NCI-H2196 (cell line): Measurements from ENCODE around the gene ZNF148.
"Not testable (repeated sequence)": the region's sequence is repeated elsewhere in the genome, so short reads cannot be mapped to it uniquely, and the experiment has no call there.

Experiments used
- DNase-seq: peaks from one replicate; lab custom pipeline; 2025; ENCODE audit not compliant: unreplicated experiment; lab: John Stamatoyannopoulos, UW

ZNF148 gene

DNA sequence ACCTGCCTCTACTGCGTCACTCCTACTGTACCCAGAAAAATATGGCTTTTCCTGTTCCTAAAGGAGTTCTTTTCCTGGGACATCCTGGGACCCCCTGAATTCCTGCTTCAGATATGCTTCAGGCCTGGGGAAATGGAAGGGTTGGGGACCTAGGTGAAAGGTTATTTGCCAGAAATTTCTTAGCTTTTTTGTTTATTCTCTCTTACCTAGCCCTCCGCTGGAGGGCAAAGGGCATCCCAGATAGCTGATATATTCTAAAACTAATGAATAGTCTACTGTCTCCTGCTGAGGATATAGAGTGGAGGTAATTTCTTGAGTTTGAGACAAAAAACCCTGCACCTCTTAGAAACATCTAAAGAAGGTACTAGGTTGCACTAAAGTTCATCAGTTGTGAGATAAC lies 3.6 kb upstream of the ZNF148 start:
- DNase-seq: no peak

DNA sequence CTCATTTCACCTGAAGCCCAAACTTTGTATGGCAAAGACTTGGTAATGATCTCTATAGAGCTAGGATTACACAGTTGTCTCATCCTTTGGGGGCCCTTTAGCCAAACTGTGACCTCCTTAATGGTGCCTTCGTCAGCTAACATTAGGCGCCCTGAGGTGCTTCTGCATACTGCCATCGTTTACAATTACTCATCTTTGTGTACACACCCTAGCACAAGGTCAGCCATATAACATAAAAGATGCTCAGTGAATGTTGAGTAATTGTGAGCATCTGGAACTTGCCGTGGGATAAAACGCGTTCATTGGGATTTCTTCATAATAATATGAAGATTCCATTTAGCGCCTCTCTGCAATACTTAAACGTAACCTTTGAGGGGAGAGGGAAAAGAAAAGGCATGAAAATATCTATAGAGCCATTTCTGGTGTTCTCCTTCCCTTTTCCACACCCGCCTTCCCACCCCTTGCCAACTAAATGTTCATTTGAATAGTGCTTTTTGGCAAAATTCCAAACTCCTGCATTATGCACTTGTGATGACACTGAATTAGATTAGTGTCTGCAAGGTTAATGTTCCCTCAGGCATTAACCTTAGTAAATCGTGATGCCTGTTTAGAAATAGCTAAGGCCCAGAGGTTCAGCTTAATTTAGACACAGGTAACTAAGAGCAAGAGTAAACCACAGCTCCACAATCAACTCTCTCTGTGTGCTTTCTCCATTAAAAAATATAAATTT lies 990 bp upstream of the ZNF148 start:
- DNase-seq: peak; percentile 61

DNA sequence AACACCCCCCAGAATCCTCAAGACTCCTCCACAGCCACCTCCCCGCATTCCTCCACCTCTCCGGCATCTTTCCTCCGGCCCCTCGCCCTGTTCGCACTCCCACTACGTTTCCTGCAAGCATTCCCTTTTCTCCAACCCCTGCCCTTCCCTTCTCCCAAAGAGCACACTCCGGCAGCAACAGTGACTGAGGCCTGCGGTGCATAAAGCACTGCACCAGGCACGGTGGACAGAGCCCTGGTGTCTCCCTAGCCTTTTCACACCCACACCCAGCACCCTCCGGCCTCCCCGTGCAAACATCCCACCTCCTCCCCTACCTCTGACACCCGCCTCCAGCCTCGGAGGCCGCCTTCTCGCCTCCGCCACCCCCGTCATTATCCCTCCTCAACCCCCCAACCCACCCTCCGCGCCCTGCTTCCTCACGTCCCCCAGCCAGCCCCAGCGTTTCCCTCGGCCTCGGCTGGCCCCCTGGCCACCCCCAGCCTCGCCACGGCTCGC lies 577 bp downstream of the ZNF148 start:
- no peak for DNase-seq

DNA sequence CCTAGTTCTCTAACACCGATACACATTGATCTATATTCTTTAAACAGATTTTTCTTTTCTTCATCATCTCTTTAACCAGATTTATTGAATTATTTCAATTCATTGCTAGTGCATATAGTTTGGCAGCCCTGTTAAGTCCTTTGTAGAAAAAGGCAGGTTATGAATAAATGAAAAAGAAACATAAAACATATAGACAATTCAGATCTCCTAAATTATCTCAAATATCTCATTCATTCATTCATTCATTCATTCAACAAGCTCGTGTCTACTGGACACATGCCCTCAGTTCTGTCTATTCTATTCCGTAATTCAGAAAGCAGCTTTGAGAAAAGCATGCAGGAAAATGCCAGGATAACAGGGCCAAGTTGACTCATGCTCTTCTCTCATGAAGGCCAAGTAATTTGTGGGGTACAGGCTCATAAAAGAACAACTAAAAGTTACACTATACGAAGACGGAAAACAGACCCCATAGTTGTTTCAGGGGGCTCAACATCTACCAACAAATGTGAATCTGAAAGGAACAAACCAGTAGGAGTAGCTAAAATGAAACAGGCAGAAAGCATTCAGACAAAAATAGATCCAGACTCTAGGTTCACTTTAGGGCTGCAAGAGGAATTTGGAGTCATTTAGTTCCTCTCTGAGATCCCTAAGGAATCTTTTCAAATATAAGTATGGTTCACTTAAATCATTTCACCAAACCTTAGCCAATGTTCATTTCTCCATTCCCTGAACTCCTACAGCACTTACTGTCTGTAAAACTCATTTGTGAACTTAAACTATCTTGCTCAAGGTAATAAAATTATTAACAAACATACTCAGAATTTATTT lies 7.5 kb downstream of the ZNF148 start:
- DNase-seq: no peak

DNA sequence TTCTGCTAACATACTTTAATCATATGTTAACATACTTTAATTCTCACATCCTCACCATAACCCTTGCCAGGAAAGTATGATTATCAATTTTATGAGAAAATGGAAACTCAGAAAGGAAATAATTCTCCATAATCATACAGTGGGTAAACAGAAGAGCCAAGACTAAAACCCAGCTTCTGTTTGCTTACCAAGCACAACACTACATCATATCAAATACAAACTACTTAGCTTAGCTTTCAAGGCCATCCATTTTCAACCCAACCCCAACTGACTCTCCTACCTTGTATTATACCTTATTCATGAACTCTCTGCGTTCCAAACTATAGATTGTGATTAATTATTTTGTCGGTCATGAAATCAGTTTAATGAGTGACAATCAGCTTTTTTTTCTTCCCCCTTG lies 9.0 kb downstream of the ZNF148 start:
- DNase-seq: no peak

DNA sequence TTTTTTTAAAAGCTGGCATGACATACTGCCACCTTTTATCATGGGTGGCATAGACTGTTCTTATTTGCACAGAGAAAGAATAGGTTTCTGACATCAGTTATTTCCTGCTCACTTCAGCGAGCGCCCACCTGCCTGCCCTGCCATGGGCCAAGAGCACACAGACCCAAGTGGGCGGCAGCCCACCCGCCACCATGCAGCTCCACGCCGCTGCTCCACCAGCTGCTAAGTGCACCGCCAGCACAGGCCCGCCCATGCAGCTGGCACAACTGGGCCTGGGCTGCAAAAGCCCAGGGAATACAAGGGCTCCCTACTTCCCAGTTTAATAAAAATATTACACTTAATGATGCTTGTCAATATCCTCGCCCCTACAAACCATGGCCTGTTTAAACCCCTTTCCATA lies 15.4 kb downstream of the ZNF148 start:
- no peak for DNase-seq

DNA sequence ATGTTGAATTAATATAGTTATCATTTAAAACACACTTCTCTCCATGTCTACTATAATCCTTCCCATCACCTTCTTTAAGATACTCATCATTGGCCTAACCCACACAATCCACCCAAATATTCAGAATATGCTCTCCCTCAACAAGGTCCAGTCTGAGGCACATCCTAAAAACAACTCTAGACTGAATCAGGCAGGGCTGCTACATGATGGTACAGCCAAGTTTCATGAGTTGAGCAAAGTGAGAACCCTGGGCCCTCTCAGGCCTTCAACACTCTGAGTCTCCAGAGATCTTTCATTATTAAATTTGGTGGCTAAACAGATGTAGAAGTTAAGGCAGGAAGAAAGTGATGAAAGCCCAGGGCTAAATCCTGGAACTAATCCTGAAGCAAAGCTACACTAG lies 16.2 kb downstream of the ZNF148 start:
- DNase-seq: no peak

DNA sequence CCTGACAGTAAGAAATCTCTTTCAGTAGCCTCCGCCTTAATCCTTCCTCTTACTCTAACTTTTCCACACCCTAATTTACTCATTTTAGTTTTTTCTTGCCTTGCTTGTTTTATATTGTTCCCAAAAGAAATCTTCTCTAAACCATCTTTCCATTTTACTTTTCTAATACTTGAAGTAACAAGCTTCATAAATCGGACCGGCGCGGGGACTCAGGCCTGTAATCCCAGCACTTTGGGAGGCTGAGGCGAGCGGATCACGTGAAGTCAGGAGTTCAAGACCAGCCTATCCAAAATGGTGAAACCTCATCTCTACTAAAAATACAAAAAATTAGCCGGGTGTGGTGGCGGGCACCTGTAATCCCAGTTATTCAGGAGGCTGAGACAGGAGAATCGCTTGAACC lies 17.3 kb downstream of the ZNF148 start:
- no peak for DNase-seq

DNA sequence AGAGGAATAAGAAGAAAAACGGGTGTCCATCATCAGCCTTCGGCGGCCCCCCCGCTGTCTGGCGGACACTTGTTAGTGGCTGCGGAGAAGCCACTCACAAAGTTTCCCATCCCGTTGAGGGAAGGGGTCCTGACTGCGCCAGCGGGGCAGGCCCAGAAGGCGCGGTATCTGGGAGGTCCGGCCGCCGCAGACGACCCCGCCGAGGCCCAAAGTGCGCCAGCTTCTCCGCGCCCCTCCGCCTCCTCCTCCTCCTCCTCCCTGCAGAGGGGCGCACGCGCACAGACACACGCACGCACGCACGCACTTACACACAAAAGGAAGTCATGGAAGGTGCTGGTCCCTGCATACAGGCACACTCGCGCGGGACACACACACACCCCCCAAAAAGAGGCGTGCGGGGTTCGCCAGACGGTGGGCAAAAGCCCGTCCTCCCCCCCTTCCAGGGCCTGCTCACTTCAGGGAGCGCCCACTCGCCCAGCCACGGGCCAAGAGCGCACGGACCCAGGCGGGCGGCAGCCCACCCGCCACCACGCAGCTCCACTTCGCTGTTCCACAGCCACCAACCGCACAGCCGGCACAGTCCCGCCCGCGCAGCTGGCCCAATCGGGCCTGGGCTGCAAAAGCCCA lies 18.0 kb downstream of the ZNF148 start:
- DNase-seq: no peak

DNA sequence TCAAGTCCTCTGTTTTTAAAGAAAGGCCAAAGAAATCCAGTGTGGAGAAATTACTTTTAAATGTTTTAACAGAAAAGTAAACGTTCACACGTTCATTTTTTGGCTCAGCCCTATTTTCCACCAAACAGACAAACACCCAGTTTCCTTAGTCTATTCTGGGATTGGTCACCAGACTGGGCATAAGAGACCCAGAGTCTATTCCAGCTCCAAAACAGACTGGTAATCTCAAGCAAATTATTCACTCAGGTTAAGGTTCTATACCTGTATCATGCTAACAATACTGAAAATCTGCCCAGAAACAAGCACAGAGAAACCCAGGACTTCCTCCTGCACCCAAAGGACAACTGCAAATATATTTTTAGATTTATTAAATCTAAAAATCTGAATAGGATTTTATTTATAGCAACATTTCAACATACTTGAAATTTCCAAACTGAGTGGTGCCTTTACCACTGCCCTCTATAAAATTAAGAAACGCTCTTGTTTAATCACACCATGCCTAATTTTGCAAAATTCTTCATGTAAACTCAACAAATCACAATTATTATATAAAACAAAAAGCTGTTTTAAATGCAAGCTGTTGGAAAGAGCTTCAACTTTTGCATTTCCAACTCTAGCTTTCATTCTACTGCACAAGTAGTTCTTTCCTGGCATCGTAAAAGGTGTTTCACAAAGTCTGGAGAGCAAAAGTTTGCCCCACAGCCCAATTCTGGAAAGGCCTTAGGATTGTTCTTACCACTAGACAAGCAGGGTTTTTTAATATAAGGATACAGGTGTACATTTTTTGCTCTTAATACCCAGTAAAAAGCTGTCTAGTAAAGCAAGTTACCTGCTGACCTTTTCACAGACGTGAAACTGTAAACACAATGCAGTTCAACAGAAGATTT lies 18.7 kb downstream of the ZNF148 start:
- no peak for DNase-seq

DNA sequence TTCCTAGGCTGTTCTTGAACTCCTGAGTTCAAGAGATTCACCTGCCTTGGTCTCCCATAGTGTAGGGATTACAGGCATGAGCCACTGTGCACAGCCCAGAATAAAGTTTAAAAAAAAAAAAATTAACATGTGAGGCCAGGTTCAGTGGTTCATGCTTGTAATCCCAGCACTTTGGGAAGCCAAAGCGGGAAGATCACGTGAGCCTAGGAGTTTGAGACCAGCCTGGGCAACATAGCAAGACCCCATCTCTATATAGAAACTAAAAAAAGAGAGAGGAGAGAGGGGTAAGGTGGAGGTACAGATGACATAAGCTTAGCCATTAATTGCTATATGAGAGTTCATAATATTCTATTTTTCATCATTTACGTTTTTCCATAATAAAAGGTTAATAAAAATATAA lies 21.5 kb downstream of the ZNF148 start:
- DNase-seq: no peak

DNA sequence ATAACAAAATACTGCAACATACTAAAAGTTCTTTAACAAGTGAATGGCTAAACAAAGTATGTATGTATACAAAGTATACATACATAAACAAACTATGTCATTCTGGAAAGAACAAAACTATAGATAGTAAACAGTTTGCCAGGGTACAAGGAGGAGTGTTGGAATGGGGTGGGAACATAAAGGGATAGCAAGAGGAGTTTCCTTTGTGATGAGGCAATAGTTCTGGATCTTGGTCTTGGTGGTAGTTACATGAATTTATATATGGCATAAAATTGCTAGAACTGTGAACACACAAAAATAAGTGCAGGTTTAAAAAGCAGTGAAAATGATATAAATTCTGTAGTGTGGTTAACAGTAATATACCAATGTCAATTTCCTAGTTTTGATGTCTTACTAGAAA lies 22.0 kb downstream of the ZNF148 start:
- DNase-seq: no peak

DNA sequence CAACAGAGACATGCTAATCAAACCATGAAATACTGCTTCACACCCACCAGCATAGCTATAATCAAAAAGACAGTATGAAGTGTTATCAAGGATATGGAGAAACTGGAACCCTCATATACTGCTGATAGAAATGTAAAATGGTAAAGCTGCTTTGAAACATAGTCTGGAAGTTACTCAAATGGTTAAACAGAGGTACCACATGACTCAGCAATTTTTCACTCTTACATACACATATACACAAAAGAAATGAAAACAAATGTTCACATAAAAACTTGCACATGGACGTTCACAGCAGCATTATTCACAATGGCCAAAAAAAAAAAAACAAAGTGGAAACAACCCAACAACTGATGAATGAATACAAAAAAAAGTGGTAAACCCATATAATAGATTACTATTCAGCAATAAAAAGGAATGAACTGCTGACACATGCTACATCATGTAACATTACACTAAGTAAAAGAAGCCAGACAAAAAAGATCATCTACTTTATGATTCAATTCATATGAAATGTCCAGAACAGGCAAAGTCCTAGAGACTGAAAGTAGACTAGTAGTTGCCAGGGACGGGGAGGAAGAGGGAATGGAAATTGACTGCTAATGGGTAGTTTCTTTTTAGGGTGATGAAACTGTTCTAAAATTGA lies 23.2 kb downstream of the ZNF148 start:
- DNase-seq: no peak

DNA sequence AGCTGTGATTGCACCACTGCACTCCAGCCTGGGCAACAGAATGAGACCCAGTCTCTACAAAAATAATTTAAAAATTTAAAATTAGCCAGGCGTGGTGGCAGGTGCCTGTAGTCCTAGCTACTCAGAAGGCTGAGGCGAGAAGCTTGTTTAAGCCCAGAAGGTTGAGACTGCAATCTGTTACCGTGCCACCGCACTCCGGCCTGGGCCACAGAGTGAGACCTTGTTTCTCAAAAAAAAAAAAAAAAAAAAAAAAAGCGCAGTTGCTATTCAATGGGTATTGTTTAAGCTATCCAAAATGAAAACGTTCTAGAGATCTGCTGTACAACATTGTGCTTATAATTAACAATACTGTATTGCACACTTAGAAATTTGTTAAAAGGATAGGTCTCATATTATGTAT lies 24.0 kb downstream of the ZNF148 start:
- no peak for DNase-seq

DNA sequence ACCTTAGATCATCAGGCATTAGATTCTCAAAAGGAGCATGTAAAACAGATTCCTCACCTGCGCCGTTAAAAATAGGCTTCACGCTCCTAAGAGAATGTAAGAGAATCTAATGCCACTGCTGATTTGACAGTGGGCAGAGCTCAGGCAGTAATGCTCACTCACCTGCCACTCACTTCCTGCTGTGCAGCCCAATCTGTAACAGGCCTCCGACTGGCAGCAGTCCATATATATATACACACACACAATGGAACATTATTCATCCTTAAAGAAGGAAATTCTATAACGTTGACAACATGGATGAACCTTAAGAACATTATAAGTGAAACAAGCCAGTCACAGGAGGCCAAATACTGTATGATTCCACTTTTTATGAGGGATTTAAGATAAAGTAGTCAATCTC lies 24.5 kb downstream of the ZNF148 start:
- no peak for DNase-seq

DNA sequence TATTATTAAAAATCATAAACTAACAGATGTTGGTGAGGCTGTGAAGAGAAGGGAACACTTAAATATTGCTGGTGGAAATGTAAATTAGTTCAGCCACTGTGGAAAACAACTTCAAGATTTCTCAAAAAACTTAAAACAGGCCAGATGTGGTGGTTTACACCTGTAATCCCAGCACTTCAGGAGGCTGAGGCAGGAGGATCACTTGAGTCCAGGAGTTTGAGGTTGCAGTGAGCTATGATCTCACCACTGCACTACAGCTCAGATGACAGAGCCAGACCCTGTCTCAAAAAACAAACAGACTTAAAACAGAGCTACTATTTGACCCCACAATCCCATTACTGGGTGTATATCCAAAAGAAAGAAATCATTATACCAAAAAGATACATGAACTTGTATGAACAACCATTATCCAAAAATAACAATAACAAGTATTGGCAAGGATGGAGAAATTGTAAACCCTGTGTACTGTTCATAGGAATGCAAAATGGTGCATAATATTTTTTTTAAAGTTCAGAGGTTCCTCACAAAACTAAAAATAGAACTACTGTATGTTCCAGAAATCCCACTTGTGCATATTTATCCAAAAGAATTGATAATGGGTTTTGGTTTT lies 25.5 kb downstream of the ZNF148 start:
- DNase-seq: no peak

DNA sequence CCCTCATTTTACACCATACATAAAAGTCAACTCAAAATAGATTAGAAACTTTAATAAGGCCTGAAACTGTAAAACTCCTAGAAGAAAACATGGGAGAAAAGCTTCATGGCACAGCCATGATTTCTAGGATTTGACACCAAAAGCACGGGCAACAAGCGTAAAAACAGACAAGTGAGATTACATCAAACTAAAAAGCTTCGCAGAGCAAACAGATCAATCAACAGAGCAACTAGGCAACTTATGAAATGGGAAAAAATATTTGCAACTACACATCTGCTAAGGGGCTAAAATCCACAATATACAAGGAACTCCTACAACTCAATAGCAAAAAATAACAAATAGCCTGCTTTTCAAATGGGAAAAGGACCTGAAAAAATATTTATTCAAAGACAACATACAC lies 26.1 kb downstream of the ZNF148 start:
- DNase-seq: no peak

DNA sequence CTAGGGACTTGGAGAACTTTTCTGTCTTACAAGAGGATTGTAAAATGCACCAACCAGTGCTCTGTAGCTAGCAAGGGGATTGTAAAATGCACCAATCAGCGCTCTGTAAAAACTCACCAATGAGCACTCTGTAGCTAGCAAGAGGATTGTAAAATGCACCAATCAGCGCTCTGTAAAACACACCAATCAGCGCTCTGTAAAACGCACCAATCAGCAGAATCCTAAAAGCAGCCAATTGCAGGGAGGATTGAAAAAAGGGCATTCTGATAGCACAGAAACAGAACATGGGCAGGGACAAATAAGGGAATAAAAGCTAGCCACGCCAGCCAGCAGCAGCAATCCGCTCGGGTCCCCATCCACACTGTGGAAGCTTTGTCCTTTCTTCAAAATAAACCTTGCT lies 31.8 kb downstream of the ZNF148 start:
- DNase-seq: not testable (repeated sequence)

DNA sequence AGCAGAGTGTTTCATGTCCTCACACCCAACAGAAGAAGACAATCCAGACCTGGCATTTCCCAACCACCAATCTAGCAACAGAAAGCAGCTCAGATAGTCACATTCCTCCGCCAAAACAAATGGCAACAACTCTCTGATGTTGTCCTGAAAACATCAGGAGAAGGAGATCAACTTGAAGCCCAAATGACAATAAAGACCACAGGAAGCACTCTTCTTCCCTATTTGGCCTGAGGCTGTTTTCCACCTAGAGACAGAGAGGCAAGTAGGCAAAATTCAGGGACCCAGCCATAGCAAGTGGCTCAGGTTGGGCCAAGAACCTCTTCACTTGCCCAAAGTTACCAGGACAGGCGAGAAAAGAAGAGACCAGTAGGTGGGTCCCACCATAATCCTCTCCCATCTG lies 35.0 kb downstream of the ZNF148 start:
- DNase-seq: no peak

DNA sequence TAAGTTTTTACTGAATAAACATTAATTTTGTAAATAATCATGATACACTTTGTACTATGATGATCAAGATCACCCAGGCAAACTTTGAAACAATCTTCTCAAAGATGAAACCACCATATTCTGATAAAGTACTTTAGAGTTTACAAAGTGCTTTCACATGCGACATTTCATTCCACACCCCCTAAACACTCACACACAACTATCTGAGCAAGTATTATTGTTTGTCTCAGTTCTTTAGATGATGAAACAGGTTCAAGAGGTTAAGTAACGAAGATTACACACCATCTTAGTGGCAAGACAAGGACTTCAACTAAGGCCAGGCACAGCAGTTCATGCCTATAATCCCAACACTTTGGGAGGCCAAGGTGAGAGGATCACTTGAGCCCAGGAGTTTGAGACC lies 37.6 kb downstream of the ZNF148 start:
- no peak for DNase-seq
